GM13976 (cell line): ENCODE measurements around the gene DNAJB8.

Experiments
- DNase-seq: peaks from one replicate; pipeline ENCODE4 v3.0.0; 2012; ENCODE audit warnings: low spot score
- CTCF ChIP-seq: IDR thresholded peaks from 2 replicates; pipeline ENCODE4 v1.5.1; 2012; ENCODE audit warnings: borderline replicate concordance, mild to moderate bottlenecking; ENCODE audit not compliant: insufficient read depth; ENCODE audit errors: extremely low read depth, missing control alignments, control extremely low read depth
- in situ Hi-C: fragments of 300-500 bp; cut with MboI; formaldehyde crosslinking; loops from one replicate; pipeline ENCODE4 v1.12.0; 2022; ENCODE audit warnings: low sequenced_read_pairs, mixed read lengths, inconsistent platforms; ENCODE audit not compliant: unreplicated experiment

DNAJB8 gene

GRCh38 chr3:128491691-128491940 lies 24.9 kb upstream of the DNAJB8 start:
- DNase-seq = no peak
- TF ChIP-seq CTCF = no peak
- in situ Hi-C loops = loop anchor here (10.0 kb wide), 1 partner anchor 67 kb away; no protein-coding TSS in a partner anchor

- no peak for DNase-seq
- in situ Hi-C loops = loop anchor here (10.0 kb wide), 1 partner anchor 66 kb away; no protein-coding TSS in a partner anchor
- no peak for TF ChIP-seq CTCF
Measured at GRCh38 chr3:128490915-128491690, 24.4 kb upstream of the DNAJB8 start.

GRCh38 chr3:128490650-128490914 lies 23.9 kb upstream of the DNAJB8 start:
- no peak for TF ChIP-seq CTCF
- DNase-seq = no peak
- in situ Hi-C loops = loop anchor here (10.0 kb wide), 1 partner anchor 66 kb away; no protein-coding TSS in a partner anchor

- TF ChIP-seq CTCF = no peak
- in situ Hi-C loops = loop anchor here (10.0 kb wide), 1 partner anchor 65 kb away; no protein-coding TSS in a partner anchor
- DNase-seq = no peak
Measured at GRCh38 chr3:128489927-128490649, 23.4 kb upstream of the DNAJB8 start.

- in situ Hi-C loops = no loop called here
- TF ChIP-seq CTCF = no peak
- no peak for DNase-seq
Measured at GRCh38 chr3:128489674-128489926, 22.9 kb upstream of the DNAJB8 start.

GRCh38 chr3:128488991-128489673 lies 22.4 kb upstream of the DNAJB8 start:
- no peak for TF ChIP-seq CTCF
- in situ Hi-C loops = no loop called here
- no peak for DNase-seq
